Amniotic stem cell (primary cell): ENCODE measurements around the gene LIPJ.

Experiments used
- DNase-seq: peaks from one replicate; lab custom pipeline; 2025; lab: John Stamatoyannopoulos, UW

The LIPJ gene

GRCh38 chr10:88586462-88586861, at the start of gene LIPJ:
LIPJ (plus strand) TSS chr10:88586762; CDS start chr10:88590688, 3,926 bp downstream.
- no peak for DNase-seq

GRCh38 chr10:88537322-88537721, 49.2 kb upstream of the LIPJ start:
- no peak for DNase-seq

GRCh38 chr10:88538048-88538447, 48.5 kb upstream of the LIPJ start:
- DNase-seq = no peak

- no peak for DNase-seq
Observed at GRCh38 chr10:88540351-88540750, 46.2 kb upstream of the LIPJ start.

GRCh38 chr10:88541116-88541626, 45.4 kb upstream of the LIPJ start:
- DNase-seq = no peak

GRCh38 chr10:88542522-88542921, 44.0 kb upstream of the LIPJ start:
- no peak for DNase-seq

- DNase-seq = no peak
Observed at GRCh38 chr10:88544140-88544870, 42.3 kb upstream of the LIPJ start.

- no peak for DNase-seq
Observed at GRCh38 chr10:88545359-88545758, 41.2 kb upstream of the LIPJ start.

GRCh38 chr10:88546497-88546896, 40.1 kb upstream of the LIPJ start:
- no peak for DNase-seq

GRCh38 chr10:88551246-88551645, 35.3 kb upstream of the LIPJ start:
- no peak for DNase-seq

GRCh38 chr10:88553116-88553752, 33.3 kb upstream of the LIPJ start:
- peak; percentile 62 for DNase-seq

- no peak for DNase-seq
Observed at GRCh38 chr10:88555190-88555908, 31.2 kb upstream of the LIPJ start.

GRCh38 chr10:88557256-88557655, 29.3 kb upstream of the LIPJ start:
- no peak for DNase-seq

GRCh38 chr10:88557658-88558057, 28.9 kb upstream of the LIPJ start:
- peak; percentile 13 for DNase-seq

GRCh38 chr10:88562152-88562551, 24.4 kb upstream of the LIPJ start:
- DNase-seq = no peak

- DNase-seq = peak; percentile 45
Observed at GRCh38 chr10:88565072-88565471, 21.5 kb upstream of the LIPJ start.

GRCh38 chr10:88582411-88582805, 4.2 kb upstream of the LIPJ start:
- DNase-seq = no peak

GRCh38 chr10:88582806-88583583, 3.6 kb upstream of the LIPJ start, which contains the start of gene RNLS:
RNLS (minus strand) TSS chr10:88583318.
- DNase-seq = no peak

GRCh38 chr10:88583584-88583957, 3.0 kb upstream of the LIPJ start:
- DNase-seq = no peak

- DNase-seq = no peak
Observed at GRCh38 chr10:88592381-88592780, 5.8 kb downstream of the LIPJ start.

GRCh38 chr10:88592906-88593305, 6.3 kb downstream of the LIPJ start:
- no peak for DNase-seq

- DNase-seq = no peak
Observed at GRCh38 chr10:88594482-88594881, 7.9 kb downstream of the LIPJ start.
